Measurements from ENCODE around the gene PTPRG.

GRCh38 chr3:61841988-61842387 lies 280.6 kb downstream of the PTPRG start:
- no peak for TF ChIP-seq FOXM1 (IDR thresholded peaks at IDR 0.05; ENCODE audit: borderline replicate concordance, low read depth)
- TF ChIP-seq RAD21 (IDR thresholded peaks at IDR 0.05; ENCODE audit: low read depth): no peak
- TF ChIP-seq REST (IDR thresholded peaks at IDR 0.05; ENCODE audit: low read depth): no peak
- TF ChIP-seq MAX (IDR thresholded peaks at IDR 0.05): no peak
- TF ChIP-seq ZBTB7A (IDR thresholded peaks at IDR 0.05; ENCODE audit: low read depth): no peak
- no peak for TF ChIP-seq CEBPB (IDR thresholded peaks at IDR 0.05)
- TF ChIP-seq USF1 (IDR thresholded peaks at IDR 0.05): no peak
- TF ChIP-seq YY1 (IDR thresholded peaks at IDR 0.05; ENCODE audit: low read depth): no peak
- TF ChIP-seq CREB1 (IDR thresholded peaks at IDR 0.05; ENCODE audit: low read depth): no peak
- TF ChIP-seq EGR1 (IDR thresholded peaks at IDR 0.05): no peak
- TF ChIP-seq TEAD4 (IDR thresholded peaks at IDR 0.05): no peak
- no peak for TF ChIP-seq TAF1 (IDR thresholded peaks at IDR 0.05; ENCODE audit: low read depth)
- TF ChIP-seq EP300 (IDR thresholded peaks at IDR 0.05; ENCODE audit: borderline replicate concordance): no peak
- TF ChIP-seq NFIC (IDR thresholded peaks at IDR 0.05): no peak
